Panc1 (cell line): ENCODE results near the gene PCNX2. TPM values are rescaled to one million over a fixed set of nuclear protein-coding genes. Genes with fewer than 3 reads are reported as not detected.

Source experiments
- ATAC-seq: fragments of 200-7000 bp; cut with Tn5 transposase; 2 replicates; pipeline ENCODE4 v1.9.1; 2020; ENCODE audit warnings: mild to moderate bottlenecking, moderate library complexity
- BruUV-seq: library from RNA; stranded (reverse); fragments of 400-500 nt; replicated peaks from 2 replicates; lab custom pipeline; 2021; lab: Mats Ljungman, UMichigan
- CTCF ChIA-PET: fragments of 300-600 bp; sonication (Branson Sonifier 250); formaldehyde crosslinking; loops from one replicate; lab custom pipeline; 2022; ENCODE audit warnings: antibody characterized with exemption; lab: Charles Lee
- POLR2A ChIA-PET: fragments of 300-600 bp; sonication (Branson Sonifier 250); formaldehyde crosslinking; loops from one replicate; lab custom pipeline; 2022; ENCODE audit warnings: antibody characterized with exemption; lab: Charles Lee
- DNase-seq: peaks from one replicate; pipeline ENCODE4 v3.0.0-alpha.2; 2010; ENCODE audit warnings: low read depth, low spot score
- H3K27ac ChIP-seq: 2 replicates; pipeline ENCODE4 v1.5.1; 2011; ENCODE audit warnings: mild to moderate bottlenecking, low read length, inconsistent platforms
- H3K27me3 ChIP-seq: fragments of 200-500 bp; sonication (Bioruptor generic); 2 replicates; pipeline ENCODE4 v1.6.0; 2014; ENCODE audit warnings: low read length, inconsistent platforms; ENCODE audit not compliant: control insufficient read depth, insufficient read depth
- H3K36me3 ChIP-seq: fragments of 200-500 bp; sonication (Bioruptor generic); 2 replicates; pipeline ENCODE4 v1.5.1; 2014; ENCODE audit warnings: inconsistent platforms, mild to moderate bottlenecking, low read length, moderate library complexity; ENCODE audit not compliant: control insufficient read depth, insufficient read depth
- H3K4me1 ChIP-seq: 2 replicates; pipeline ENCODE4 v1.5.1; 2011; ENCODE audit warnings: inconsistent platforms, mild to moderate bottlenecking, low read length, moderate library complexity; ENCODE audit not compliant: control insufficient read depth, insufficient read depth
- H3K4me3 ChIP-seq, 2 experiments: 2 replicates each; pipeline ENCODE4 v1.5.1; 2011 to 2012; ENCODE audit warnings: low read depth in 2 of 2, low read length in 2 of 2, mild to moderate bottlenecking in 2 of 2, inconsistent platforms in 1 of 2, moderate library complexity in 1 of 2
- H3K9me3 ChIP-seq: fragments of 200-500 bp; sonication (Bioruptor generic); 2 replicates; pipeline ENCODE4 v1.5.1; 2014; ENCODE audit warnings: low read depth, mild to moderate bottlenecking, inconsistent platforms, low read length, moderate library complexity; ENCODE audit not compliant: control insufficient read depth, insufficient read depth
- POLR2AphosphoS5 ChIP-seq: IDR thresholded peaks from 2 replicates; pipeline ENCODE4 v1.6.1; 2012; ENCODE audit warnings: mild to moderate bottlenecking, low read depth, low read length, moderate library complexity
- SIN3A ChIP-seq: IDR thresholded peaks from 2 replicates; pipeline ENCODE4 v1.6.1; 2012; ENCODE audit warnings: low read depth, mild to moderate bottlenecking, low read length, moderate library complexity, borderline replicate concordance; ENCODE audit not compliant: insufficient read depth
- TCF7L2 ChIP-seq: IDR thresholded peaks from 2 replicates; pipeline ENCODE4 v1.6.1; 2011; ENCODE audit warnings: mild to moderate bottlenecking, low read depth, low read length, inconsistent platforms
- in situ Hi-C: cut with HindIII; loops from 2 replicates; pipeline ENCODE4 v1.10.0; 2016; ENCODE audit warnings: low sequenced_read_pairs, low pct_unique_long_range_greater_than_20kb
- intact Hi-C: fragments of 100-400 bp; cut with micrococcal nuclease; formaldehyde crosslinking; loops from one replicate; pipeline ENCODE4 v1.10.0; 2022; ENCODE audit not compliant: unreplicated experiment
- total RNA-seq: library from RNA; stranded (reverse); gene quantifications from one replicate; pipeline ENCODE4 v1.2.1, GENCODE V29; 2021; ENCODE audit not compliant: unreplicated experiment
- TF ChIP-seq, protein P1 (sequence below), 2 experiments: IDR thresholded peaks; 2 replicates each; pipeline ENCODE4 v1.6.1; 2011 to 2012; ENCODE audit warnings: low read depth in 2 of 2, control low read depth in 1 of 2, low read length in 1 of 2, mild to moderate bottlenecking in 1 of 2, moderate library complexity in 1 of 2; ENCODE audit not compliant: insufficient read depth in 1 of 2
- TF ChIP-seq, protein P2 (sequence below): fragments of 450-650 bp; IDR thresholded peaks from 2 replicates; pipeline ENCODE4 v1.5.1; 2017; ENCODE audit warnings: mild to moderate bottlenecking

Gene PCNX2
- total RNA-seq, 1 experiment from 2014 or later = 2.6 TPM

DNA sequence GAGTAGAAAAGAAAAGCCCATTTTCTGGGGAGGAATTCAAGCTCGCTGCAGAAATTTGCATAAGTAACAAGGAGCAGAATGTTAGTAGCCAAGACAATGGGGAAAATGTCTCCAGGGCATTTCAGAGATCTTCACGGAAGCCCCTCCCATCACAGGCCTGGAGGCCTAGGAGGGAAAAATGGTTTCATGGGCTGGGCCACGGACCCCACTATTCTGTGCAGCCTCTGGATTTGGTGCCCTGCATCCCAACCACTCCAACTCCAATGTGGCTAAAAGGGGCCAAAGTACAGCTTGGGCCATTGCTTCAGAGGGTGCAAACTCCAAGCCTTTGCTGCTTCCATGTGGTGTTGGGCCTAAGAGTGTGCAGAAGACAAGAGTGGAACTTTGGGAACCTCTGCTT lies 302.0 kb downstream of the PCNX2 start:
- H3K9me3 ChIP-seq = no peaks in the 10 kb centered on the region
- DNase-seq (no peak), ATAC-seq (no peak)
- intact Hi-C loops = no loop called here
- in situ Hi-C loops = no loop called here
- H3K4me3 ChIP-seq = no peak overlapping the region
- no peaks in the 10 kb centered on the region for H3K4me1 ChIP-seq
- no peak for TF ChIP-seq SIN3A
- TF ChIP-seq, protein P1, sequence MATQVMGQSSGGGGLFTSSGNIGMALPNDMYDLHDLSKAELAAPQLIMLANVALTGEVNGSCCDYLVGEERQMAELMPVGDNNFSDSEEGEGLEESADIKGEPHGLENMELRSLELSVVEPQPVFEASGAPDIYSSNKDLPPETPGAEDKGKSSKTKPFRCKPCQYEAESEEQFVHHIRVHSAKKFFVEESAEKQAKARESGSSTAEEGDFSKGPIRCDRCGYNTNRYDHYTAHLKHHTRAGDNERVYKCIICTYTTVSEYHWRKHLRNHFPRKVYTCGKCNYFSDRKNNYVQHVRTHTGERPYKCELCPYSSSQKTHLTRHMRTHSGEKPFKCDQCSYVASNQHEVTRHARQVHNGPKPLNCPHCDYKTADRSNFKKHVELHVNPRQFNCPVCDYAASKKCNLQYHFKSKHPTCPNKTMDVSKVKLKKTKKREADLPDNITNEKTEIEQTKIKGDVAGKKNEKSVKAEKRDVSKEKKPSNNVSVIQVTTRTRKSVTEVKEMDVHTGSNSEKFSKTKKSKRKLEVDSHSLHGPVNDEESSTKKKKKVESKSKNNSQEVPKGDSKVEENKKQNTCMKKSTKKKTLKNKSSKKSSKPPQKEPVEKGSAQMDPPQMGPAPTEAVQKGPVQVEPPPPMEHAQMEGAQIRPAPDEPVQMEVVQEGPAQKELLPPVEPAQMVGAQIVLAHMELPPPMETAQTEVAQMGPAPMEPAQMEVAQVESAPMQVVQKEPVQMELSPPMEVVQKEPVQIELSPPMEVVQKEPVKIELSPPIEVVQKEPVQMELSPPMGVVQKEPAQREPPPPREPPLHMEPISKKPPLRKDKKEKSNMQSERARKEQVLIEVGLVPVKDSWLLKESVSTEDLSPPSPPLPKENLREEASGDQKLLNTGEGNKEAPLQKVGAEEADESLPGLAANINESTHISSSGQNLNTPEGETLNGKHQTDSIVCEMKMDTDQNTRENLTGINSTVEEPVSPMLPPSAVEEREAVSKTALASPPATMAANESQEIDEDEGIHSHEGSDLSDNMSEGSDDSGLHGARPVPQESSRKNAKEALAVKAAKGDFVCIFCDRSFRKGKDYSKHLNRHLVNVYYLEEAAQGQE (IDR thresholded peaks at IDR 0.05; ENCODE audit: insufficient read depth in 1 of 2, low read depth in 2 of 2, low read length in 1 of 2) = no peak
- CTCF ChIA-PET = no interaction called here
- no TSS peak for BruUV-seq
- no peaks in the 10 kb centered on the region for H3K27me3 ChIP-seq
- no peaks in the 10 kb centered on the region for H3K36me3 ChIP-seq
- POLR2A ChIA-PET = no interaction called here
- no peak overlapping the region for H3K27ac ChIP-seq

DNA sequence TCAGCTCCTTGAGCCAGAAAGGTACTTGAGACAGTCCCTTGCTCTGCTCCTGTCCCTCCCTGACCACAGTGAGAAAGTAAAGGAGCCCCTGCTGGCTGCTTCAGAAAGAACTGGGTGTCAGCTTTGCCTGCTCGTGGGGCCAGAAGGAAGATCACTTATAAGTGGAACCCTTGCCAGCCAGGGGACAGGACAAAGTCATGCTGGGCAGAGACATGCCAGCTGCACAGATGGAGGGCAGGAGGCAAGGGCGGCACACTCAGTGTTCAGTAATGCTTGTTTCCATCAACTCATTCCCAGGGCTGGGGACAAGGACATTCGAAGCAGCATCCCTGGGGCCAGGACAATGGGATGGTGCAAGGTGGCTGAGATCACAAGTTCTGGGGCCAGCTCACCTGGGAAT lies 303.3 kb downstream of the PCNX2 start:
- Histone ChIP-seq H3K27me3 (no peaks in the 10 kb centered on the region), H3K27ac (no peak overlapping the region), H3K36me3 (no peaks in the 10 kb centered on the region), H3K9me3 (no peaks in the 10 kb centered on the region), H3K4me1 (no peaks in the 10 kb centered on the region), H3K4me3 (no peak overlapping the region)
- no peak for ATAC-seq
- no peak for DNase-seq
- ChIA-PET POLR2A (no interaction called here), CTCF (no interaction called here)
- in situ Hi-C loops (no loop called here), intact Hi-C loops (no loop called here)
- TF ChIP-seq, protein P1 (IDR thresholded peaks at IDR 0.05; ENCODE audit: insufficient read depth in 1 of 2, low read depth in 2 of 2, low read length in 1 of 2) = no peak
- TF ChIP-seq SIN3A (no peak), POLR2AphosphoS5 (no peak), TCF7L2 (no peak)
- TF ChIP-seq, protein P2, sequence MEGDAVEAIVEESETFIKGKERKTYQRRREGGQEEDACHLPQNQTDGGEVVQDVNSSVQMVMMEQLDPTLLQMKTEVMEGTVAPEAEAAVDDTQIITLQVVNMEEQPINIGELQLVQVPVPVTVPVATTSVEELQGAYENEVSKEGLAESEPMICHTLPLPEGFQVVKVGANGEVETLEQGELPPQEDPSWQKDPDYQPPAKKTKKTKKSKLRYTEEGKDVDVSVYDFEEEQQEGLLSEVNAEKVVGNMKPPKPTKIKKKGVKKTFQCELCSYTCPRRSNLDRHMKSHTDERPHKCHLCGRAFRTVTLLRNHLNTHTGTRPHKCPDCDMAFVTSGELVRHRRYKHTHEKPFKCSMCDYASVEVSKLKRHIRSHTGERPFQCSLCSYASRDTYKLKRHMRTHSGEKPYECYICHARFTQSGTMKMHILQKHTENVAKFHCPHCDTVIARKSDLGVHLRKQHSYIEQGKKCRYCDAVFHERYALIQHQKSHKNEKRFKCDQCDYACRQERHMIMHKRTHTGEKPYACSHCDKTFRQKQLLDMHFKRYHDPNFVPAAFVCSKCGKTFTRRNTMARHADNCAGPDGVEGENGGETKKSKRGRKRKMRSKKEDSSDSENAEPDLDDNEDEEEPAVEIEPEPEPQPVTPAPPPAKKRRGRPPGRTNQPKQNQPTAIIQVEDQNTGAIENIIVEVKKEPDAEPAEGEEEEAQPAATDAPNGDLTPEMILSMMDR = no peak
- no TSS peak for BruUV-seq
